CD4-positive, alpha-beta T cell treated with Interleukin-6 for 4 hours (primary cell): ENCODE data around the gene GALNT15.

ENCODE experiments used
- DNase-seq: peaks from one replicate; pipeline ENCODE4 v3.0.0-alpha.2; 2020; ENCODE audit warnings: mixed read lengths

The GALNT15 gene

DNA sequence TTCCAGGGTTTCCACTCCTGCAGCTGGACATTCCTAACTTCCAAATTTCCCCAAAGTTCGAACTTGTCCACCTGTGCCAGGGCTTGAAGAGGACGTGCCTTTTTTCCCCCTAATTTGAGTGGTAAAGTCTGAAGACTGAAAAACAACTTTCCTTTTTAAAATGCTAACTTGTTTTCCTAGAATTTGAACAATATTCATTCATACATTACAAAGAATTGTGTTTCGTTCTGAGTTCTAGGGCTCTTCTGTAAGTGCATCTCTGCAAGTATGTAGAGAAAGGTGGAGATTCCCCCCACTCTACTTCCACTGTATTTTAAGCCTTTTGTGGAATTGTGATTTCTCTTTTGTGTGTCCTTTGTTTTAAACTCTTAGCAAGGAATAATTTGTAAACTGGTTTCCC is 80.8 kb downstream of the GALNT15 start:
- DNase-seq, result no peak

- DNase-seq, result no peak
Observed at GRCh38 chr3:16255726-16256125, 81.2 kb downstream of the GALNT15 start.

DNA sequence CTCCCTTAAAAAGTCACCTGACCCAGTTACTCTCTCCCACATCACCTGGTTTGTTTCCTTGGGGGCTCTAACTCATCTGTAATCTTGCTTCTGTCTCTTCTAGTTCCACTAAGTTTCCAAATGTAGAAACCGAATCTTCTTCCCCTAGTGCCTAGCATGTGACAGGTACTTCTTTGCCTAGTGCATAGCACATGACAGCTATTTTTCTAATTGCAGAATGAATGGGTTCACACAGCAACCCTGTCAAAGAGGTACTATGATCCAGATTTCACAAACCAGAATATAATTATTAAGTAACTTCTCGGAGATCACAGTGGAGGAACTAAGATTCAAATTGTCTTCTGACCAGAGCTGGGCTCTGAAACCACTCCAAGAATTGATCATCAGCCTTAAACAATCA is 82.8 kb downstream of the GALNT15 start:
- DNase-seq, result no peak

GRCh38 chr3:16258177-16258576 is 83.7 kb downstream of the GALNT15 start:
- no peak for DNase-seq

DNA sequence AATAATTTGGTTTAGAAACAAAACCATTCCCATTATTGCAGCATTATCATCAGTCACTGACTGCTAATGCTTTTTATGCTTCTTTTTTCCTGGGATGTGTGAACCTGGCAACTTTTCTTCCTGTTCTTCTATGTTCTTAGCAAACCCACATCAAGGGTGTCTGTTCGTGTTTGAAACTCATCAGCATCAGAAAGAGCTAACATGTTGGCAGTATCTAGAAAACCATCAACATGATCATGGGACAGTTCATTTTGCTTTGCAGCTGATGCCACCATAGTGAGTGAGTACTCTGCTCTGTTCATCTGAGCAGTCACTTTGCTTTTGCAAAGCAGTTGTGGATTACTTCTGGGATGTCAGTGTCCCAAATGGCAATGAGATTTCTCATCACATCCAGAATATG is 84.4 kb downstream of the GALNT15 start:
- no peak for DNase-seq

- no peak for DNase-seq
Observed at GRCh38 chr3:16260046-16260445, 85.6 kb downstream of the GALNT15 start.

DNA sequence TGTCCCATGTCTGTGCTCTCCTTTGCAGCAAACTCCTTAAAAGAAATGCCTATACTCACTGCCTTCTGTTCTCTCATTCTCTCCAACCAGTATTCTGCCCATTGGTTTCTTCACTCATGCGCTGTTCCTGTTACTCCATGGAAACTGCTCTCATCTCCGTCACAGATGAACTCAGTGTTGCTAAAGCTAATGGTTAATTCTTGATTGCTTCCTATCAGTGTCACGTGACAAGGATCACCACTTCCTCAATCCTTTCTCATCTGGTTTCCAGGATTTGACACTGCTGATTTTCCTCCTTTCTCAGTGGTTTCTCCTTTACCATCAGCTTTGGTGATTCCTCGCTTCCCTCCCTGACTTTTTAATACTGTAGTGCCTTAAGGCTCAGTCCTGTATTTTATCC is 87.7 kb downstream of the GALNT15 start:
- DNase-seq, result no peak

DNA sequence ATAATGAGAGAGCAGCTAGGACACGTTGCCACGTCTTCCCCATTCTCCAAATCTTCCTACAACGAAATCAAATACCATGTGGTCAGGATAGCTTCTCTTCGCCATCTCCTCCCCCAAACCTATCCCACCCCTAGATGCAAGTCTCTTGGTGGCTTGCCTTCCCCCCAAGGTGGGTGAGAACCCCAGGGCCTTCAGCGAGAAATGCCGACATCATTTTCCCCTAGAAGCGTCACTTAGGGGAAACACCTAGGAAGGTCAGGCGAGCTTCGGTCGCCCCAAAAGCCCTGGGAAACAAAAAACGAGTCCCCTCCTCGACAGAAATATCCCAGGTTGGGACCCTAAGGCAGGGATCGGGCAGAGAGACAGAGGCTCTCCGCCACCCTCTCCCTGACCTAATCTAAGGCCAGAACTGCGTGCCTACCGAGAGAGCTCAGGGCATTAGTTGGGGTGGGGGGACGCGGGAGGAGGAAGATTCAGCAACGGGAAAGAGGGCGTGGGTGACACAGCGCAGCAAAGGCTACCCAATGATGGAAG is 89.8 kb downstream of the GALNT15 start:
- no peak for DNase-seq

DNA sequence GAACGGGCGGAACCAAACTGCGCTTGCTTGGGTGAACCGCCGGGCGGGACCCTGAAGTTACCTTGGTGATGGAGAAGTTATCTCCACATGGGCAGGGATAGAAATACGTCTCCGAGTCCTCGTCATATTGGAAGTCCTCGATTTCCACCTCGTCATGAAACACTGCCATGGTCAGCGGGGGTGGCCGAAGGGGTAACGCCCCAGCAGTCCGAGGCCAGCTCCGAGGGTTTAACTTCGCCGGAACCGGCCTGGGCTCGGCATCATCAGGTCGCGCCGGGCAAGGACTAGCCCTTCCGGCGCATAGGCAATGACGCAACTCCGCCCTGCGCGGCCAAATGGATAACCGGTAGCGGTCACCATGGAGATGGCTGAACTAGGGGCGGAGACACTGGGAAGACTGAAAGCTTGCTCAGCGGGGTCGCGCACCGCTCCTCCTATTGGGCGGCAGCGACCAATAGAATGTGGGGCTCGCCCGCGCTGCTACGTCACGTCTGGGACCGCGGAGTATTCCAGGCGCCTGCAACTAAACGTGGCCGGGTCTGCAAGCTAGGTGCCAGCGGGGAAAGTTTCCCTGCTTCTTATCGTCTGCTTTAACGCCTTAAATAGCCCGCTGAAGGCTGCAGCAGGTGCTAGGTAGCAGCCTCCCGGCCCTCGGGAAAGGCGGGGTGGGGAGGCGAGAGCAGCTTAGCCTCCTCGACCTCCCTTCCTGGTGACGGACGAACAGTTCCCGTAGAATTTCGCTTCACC is 90.4 kb downstream of the GALNT15 start, which contains the start of the genes DPH3 and OXNAD1:
Gene DPH3 (minus strand): TSS at position 236 of the 747 bp plus-strand sequence. CDS start 67 bp downstream, at position 169.
Gene OXNAD1 (plus strand): TSS at position 505 of the 747 bp plus-strand sequence. CDS start 5,741 bp downstream, outside the sequence.
- DNase-seq, result peak; percentile 99

DNA sequence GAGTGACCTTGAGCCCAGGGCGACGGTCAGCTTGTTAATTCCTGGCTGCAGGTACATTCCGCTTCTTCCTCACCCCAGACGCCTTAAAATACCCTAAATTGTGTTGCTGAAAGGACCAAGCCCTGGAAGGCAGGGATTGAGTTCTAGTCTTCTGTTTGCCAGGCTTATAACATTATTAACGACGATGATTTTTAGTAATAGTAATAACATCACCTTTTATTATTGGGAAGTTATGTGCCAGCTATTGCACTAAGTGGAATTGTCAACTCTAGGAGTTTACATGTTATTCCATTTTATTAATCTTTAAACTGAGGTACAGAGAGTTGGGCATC is 90.9 kb downstream of the GALNT15 start:
- no peak for DNase-seq

GRCh38 chr3:16266714-16267113 is 92.2 kb downstream of the GALNT15 start:
- no peak for DNase-seq

- no peak for DNase-seq
Observed at GRCh38 chr3:16270855-16271254, 96.4 kb downstream of the GALNT15 start.

DNA sequence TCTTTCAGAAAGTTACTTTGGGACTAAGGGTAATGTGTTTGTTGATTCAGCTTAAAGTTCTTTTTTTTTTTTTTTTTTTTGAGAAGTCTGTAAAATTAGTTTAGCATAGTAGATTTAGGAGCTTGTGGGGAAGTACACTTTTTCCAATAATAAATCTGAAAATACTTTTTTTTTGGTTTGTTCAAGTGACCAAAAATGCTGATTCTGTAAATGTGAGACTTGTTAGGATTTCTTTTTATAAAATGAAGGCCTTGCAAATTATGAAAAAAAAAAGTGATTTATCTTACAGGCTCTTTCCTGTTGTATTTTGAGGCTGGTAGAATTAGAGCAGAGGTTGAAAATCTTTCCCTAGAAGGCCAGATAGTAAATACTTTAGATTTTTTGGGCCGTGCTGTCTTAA is 98.1 kb downstream of the GALNT15 start:
- no peak for DNase-seq

- DNase-seq, result no peak
Observed at GRCh38 chr3:16273867-16274266, 99.4 kb downstream of the GALNT15 start.

GRCh38 chr3:16277471-16277870 is 103.0 kb downstream of the GALNT15 start:
- DNase-seq, result no peak

- DNase-seq, result no peak
Observed at GRCh38 chr3:16279010-16279801, 104.7 kb downstream of the GALNT15 start.

- no peak for DNase-seq
Observed at GRCh38 chr3:16280671-16281070, 106.2 kb downstream of the GALNT15 start.
